Activated CD4-positive, alpha-beta T cell treated with anti-CD3 and anti-CD28 coated beads, Interleukin-2, amount 50 U/mL, for 48 hours (primary cell): ENCODE results near the gene IRF8.
A peak's percentile ranks its signal among the peaks of the same experiment; 100 is the strongest.
"Not testable (repeated sequence)": the region's sequence is repeated elsewhere in the genome, so short reads cannot be mapped to it uniquely, and the experiment has no call there.

Experiments used
- DNase-seq, 2 experiments: peaks; one replicate each; pipeline ENCODE4 v3.0.0-alpha.2; 2020

The IRF8 gene

DNA sequence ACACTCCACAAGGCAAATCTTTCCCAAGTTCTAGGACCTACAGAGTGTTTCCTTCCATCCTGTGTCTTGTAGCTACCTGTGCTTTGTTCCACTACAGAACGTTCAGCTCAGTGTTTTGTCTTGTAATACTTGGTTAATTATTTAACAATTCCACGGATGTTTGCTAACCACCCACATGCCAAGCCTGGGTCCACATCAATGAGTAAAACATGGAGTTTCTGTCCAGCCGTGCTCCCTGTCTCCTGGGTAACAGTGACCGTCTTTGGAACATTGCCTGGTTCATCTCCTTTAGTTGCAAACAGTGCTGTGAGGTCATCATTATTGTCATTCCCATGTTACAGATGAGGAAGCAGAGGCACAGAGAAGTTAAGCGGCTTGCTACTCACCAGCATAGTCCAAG is 41.3 kb downstream of the IRF8 start:
- DNase-seq = no peak

- DNase-seq = no peak
Observed at GRCh38 chr16:85941863-85942644, 43.1 kb downstream of the IRF8 start.

DNA sequence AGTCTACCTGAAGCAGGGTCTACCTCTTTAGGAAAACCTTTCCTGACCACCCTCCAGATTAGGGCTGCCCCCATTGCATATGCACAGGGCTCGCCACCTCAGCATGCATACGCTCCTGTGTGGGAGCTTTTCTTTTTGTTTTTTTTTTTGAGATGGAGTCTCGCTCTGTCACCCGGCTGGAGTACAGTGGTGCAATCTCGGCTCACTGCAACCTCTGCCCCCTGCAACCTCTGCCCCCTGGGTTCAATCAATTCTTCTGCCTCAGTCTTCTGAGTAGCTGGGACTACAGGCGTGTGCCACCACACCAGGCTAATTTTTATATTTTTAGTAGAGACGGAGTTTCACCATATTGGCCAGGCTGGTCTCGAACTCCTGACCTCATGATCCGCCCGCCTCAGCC is 43.7 kb downstream of the IRF8 start:
- not testable (repeated sequence) for DNase-seq

- DNase-seq = no peak
Observed at GRCh38 chr16:85943711-85944110, 44.7 kb downstream of the IRF8 start.

DNA sequence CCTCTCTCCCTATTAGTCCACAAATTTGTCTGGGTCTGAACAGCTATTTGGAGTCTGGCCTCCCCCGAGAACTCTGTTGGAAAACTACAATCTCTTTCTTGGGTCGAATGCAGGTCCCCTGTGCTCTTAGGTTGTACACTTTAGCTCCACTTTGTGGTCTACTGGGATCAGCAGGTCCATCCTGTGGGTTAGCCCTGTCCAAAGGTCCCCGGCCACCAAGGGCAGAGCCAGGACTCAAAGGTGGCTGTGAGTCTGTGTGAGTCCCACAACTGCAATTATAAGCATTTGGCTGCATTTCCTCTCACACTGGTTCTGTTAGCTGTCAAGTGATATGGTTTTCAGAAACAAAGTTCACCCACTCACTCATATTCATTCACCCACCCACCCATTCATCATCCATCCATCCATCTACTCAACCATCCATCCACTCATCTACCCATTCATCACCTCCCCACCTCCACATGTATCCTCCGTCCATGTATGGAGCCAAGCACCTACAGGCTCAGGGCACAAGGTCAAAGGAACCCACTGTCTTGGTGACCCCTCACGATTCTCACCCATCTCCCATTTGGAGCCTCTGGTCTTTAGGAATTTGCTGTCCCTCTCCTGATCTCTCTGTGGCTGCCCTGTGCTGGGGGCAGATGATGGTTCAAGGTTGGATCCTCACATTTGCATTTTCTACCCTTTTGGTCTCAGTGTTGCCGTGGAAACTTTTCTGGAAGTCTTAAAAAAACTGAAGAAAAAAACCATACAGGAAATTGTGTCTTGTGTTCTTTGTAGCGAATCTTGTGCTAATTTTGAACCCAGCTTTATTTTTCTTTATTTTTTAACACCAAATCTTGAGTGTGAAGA is 45.8 kb downstream of the IRF8 start:
- DNase-seq = no peak

DNA sequence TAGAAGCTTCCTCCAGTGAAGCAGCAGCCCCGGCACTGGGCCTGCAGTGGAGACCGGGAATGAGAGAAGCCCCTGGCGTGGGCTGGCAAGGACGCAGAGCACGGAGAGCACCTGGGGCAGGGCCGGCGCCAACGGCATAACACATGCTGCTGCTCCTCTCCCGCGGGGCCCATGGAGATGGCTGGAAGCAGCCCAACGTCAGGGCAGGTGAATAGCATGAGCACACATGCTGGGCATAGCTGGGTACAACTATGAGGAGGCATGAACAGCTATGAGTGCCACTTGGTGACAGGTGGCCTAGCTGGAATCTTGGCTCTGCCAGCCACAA is 46.4 kb downstream of the IRF8 start:
- no peak for DNase-seq

DNA sequence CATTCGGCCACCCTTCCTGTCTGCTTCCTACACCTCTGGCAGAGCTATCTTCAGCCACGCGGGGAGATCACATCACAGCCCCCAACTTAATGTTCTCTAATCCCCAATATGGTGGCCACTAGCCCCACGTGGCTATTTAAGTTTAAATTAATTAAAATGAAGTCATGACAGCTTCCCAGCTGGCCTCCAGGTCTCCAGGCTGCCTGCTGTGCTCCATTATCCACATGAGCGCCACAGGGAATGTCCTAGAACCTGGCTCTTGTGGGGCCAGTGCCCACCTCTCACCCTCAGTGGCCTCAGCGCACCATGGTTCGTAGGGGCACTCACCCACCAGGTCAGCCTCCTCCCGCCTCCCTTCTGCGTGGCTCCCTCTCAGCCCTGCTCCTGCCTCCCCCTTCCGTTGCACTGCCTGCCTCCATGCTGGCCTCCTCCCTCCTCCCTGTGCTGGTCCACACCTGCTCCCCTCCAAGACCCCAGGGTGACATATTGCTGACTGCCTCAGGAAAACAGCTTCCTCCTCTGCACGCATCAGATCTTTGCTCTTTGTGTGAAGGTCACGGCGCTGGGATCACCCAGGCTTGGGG is 47.7 kb downstream of the IRF8 start:
- no peak for DNase-seq

GRCh38 chr16:85947230-85948137 is 48.5 kb downstream of the IRF8 start:
- DNase-seq = peak; percentile 59 to 68

GRCh38 chr16:85948138-85948509 is 49.2 kb downstream of the IRF8 start:
- DNase-seq = no peak

DNA sequence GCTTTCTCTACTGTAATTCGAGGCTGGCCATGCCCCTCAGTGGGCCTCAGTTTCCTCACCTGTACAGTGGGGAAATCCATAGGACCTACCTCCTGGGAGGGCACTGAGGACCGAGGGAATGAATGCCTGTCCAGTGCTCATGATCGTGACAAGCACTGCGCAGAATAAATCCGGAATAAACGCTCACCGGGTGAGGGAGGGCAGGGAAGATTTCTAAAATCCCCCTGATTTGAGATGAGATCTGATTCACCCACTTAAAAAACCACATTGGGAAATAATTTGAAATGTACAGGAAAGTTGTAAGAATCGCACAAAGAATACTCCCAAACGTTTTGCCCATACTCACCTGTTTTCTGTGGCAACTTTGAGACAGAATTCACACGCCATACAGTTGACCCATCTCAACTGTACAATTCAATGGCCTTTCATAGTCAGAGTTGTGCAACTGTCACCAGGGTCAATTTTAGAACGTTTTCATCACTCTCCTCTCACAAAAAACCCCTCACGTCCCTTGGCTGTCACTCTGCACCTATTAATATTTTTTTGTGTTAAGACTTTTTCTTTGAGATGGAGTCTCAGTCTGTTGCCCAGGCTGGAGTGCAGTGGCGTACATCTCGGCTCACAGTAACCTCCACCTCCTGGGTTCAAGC is 49.8 kb downstream of the IRF8 start:
- DNase-seq = no peak

DNA sequence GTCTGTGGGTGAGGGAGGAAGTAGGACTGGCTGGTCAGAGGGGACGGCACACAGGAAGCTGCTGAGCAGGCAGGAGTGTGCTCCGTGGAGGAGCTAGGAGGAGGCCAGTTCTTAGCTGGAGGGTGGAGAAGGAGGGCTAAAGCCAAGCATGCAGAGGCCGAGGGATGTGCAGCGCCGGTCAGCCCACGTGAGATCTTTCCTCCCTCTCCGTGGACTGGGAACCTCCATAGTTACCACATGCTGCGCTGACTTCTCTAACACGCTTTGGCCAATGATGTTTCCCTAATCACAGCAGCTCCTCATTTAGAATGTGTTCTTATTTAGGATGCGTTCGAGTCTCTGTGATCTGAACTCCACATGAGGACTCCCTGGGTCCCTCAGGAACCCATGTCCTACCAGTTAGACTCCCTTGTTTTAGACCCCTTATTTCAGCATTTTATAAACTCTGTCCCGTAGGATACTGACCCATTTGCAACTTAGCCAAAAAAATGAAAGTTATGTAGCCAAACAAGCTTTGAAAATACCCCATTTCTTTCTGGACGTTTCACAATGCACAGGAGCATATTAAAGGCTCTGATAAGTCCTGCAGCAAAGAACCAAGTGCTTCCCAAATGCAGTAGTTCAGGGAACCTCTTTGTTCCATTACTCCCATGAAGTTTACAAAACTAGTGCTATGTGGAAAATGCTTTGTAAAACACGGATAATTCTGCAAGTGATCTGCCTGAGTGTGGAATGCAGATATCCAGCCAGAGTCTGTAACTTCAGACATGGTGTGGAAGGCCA is 51.4 kb downstream of the IRF8 start:
- no peak for DNase-seq

DNA sequence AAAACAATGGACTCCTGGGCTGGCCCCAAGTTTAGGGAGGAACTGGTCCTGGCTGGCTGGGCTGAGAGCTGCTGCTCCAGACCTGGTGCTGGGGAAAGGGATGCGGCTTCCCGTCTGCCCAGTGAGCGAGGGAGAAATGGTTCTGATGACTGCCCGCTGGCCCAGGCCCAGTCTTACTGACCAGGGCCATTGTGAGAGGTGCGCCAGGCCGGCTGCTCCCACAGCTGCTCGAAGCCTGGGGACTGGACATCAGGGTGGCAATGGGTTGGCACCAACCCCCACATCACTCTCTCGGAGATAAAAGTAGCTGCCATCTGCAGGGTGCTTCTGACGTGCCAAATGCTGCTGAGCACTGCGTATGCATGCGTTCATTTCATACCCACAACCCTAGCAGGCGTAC is 53.2 kb downstream of the IRF8 start:
- no peak for DNase-seq

GRCh38 chr16:85952811-85953210 is 53.8 kb downstream of the IRF8 start:
- DNase-seq = no peak

DNA sequence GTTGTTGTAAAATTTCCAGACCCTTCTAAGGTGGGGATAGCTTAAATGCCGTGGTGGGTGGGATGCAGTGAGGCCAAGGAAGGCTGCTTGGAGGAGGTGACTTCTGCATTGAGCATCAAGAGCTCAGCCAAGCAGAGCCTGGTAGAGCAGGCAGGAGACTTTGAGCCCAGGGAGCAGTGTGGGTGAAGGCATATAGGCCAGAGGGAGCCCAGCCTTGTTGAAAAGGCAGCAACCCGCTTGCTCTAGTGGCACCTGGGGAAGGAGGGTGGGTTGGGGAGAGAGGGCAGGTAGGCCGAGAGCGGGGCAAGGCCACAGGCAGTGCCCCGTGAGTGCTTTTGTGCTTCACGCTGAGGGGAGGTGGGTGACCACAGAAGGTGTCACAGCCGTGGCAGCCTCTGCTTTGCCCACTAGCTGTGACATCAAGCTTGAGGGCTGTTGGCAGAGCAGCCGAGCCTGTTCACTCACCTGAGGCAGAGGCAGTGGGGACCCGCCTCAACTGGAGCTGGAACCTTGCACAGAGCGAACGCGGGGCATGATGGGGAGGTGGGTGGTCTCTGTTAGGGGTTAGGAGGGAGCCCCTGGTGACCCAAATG is 56.1 kb downstream of the IRF8 start:
- no peak for DNase-seq

DNA sequence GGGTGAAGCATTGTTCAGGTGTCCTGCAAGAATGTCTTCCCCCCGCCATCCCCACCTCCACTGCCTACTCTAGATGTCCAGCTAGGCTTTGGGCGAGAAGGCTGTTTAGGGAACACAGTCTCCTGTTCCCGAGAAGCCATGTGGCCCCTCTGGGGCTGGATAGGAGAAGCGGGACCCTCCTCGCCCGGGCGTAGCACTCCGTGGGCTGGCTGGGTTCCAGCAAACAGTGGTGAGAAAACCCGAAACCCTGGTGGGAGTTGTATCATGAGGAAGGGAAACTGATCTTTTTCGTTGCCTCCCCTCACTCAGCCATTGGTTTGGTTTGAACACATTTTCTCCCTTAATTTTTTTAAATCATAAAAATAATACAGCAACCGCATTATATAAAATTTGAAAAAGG is 56.6 kb downstream of the IRF8 start:
- DNase-seq = peak; percentile 33 to 45

GRCh38 chr16:85956426-85956825 is 57.5 kb downstream of the IRF8 start:
- DNase-seq = no peak

GRCh38 chr16:85958731-85959130 is 59.8 kb downstream of the IRF8 start:
- no peak for DNase-seq

GRCh38 chr16:85959686-85960085 is 60.7 kb downstream of the IRF8 start:
- DNase-seq = no peak

DNA sequence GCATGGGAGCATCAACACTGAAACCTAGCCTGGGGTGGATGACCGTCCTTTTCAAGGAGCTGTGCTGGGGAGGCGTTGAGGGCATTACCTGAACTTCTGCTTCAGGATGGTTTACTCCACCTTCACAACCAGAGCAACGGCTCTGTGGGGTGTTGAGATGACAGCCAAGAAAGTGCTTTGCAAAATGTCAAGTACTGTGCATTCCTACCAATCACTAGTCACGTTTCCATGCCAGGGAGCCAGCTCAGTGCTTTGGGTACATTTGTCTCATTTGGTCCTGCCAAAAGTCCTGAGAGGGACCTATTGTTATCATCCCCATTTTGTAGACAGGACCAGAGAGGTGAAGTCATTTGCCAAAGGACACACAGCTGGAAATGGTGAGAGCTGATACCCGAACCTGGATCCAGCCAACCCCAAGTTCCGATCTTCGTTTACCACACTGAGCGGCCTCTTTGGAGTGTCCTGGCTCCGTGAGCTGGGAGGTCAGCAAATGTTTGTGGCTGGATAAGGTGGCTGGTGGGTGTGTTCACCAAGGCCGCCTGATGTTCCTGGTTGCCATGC is 61.6 kb downstream of the IRF8 start:
- DNase-seq = no peak

DNA sequence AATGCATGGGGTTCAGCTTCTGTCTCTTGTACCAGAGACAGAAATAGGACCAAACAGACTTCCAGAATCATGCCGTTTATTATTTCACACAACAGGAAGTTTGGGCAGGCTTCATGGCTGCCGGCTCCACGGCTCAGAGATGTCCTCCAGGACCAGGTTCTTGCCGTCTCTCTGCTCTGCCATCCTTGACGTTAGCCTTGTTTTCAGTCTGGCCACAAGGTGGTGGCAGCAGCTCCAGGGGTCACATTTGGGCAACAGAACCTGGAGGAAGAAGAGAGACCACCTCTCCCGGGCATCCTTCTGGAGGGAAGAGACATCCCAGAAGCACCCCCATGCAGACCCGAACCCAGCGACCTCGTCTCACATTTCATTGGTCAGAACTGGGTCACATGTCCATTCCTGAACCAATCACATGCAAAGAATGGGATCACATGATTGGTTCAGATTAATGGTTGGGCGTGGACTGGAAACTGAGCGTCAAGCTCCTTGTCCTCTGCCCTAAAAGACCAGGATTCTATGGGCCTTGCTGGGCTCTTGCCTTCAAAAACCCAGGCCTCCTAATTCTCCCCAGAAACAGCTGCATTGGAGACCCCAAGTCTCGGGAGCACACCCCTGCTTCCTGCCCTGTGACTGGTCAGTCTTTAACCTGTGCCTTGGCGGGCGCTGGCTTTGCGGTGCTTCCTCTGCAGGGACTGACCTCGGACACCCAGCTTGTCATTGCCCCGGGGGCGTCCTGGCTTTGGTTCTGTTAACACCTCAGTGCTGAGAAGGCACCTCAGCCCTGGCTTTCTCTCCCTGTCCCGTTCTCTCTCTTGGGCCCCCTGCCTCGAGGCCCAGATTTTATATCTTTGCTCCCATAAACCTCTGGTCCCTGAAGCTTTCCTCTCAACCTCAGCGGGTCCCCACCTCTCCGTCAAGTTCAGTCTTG is 63.3 kb downstream of the IRF8 start:
- no peak for DNase-seq
